ENCODE measurements around the gene POLR2E.

Gene POLR2E

DNA sequence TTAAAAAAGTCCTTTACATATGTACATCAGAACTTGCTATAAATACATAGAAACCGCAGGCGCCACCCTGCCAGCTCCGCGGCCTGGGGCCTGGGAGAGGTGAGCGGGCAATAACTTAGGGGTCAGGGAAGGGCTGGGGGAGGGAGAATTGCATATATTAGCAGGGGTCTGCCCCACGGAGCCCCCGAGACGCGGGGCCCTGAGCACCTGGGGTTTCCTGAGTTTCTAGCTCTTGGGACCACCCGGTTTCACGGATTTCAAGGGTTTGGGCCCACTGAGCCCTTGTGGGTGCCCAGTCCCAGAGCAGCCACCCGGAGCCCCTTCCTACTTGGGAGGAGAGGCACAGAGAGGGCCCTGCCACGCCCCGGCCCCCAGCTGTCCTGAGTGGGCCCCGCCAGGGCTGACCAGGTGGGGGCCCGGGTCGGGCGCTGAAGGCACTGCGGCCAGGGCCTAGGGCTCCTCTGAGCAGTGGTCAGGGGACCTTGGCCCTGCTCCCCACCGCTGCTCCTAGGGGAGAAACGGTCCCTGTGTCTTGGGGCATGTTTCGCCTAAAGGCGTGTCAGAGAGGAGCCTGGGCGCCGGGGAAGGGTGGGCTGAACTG is 12.6 kb upstream of the POLR2E start:
- DNase-seq, result no peak
- H4K91ac ChIP-seq (ENCODE audit: low read depth, low read length), result no peak overlapping the region
- no peak overlapping the region for H4K12ac ChIP-seq (ENCODE audit: low read depth, low read length)
- H3K79me2 ChIP-seq (ENCODE audit: control insufficient read depth, insufficient read depth, low read length, poor library complexity), result peaks cover 9% of the 10 kb centered on the region
- WGBS (ENCODE audit: extremely low coverage, insufficient coverage, insufficient read length), result no CpG with 5 or more reads among the region's 25 CpGs
- H3K79me1 ChIP-seq (ENCODE audit: low read length), result peaks cover 13% of the 10 kb centered on the region
- H3K27me3 ChIP-seq (ENCODE audit: insufficient read depth, low read length), result no peaks in the 10 kb centered on the region
- peaks cover 58 to 63% of the 10 kb centered on the region in 2 experiments for H3K36me3 ChIP-seq (ENCODE audit: control insufficient read depth in 1 of 2, insufficient read depth in 2 of 2, low read length in 2 of 2)
- H3K4ac ChIP-seq (ENCODE audit: low read depth, low read length), result no peak overlapping the region
- H3K4me3 ChIP-seq (ENCODE audit: low read depth, low read length), result no peak overlapping the region
- no peak overlapping the region for H3K23ac ChIP-seq (ENCODE audit: low read length)
- H3K27ac ChIP-seq (ENCODE audit: low read depth, low read length), result no peak overlapping the region
- no peaks in the 10 kb centered on the region for H3K9me3 ChIP-seq (ENCODE audit: insufficient read depth, low read depth, low read length)
- no peak overlapping the region for H2AFZ ChIP-seq (ENCODE audit: insufficient read depth, low read length, poor library complexity)
- H3K14ac ChIP-seq (ENCODE audit: low read length), result no peak overlapping the region
- no peak overlapping the region for H2BK5ac ChIP-seq (ENCODE audit: low read depth, low read length, poor library complexity)
- no peak overlapping the region for H3K4me2 ChIP-seq (ENCODE audit: low read length)
- no peak overlapping the region for H2BK12ac ChIP-seq (ENCODE audit: low read length)
- H2BK120ac ChIP-seq (ENCODE audit: insufficient read depth, low read length, poor library complexity), result no peak overlapping the region
- H3K9ac ChIP-seq (ENCODE audit: low read length), result no peak overlapping the region
- H3K4me1 ChIP-seq (ENCODE audit: control insufficient read depth in 1 of 2, insufficient read depth in 2 of 2, low read length in 2 of 2), result peaks cover 11 to 15% of the 10 kb centered on the region in 2 experiments
- H2AK5ac ChIP-seq (ENCODE audit: low read length), result no peak overlapping the region
- H3K18ac ChIP-seq (ENCODE audit: low read length), result no peak overlapping the region
- H4K8ac ChIP-seq (ENCODE audit: low read depth, low read length), result no peak overlapping the region

DNA sequence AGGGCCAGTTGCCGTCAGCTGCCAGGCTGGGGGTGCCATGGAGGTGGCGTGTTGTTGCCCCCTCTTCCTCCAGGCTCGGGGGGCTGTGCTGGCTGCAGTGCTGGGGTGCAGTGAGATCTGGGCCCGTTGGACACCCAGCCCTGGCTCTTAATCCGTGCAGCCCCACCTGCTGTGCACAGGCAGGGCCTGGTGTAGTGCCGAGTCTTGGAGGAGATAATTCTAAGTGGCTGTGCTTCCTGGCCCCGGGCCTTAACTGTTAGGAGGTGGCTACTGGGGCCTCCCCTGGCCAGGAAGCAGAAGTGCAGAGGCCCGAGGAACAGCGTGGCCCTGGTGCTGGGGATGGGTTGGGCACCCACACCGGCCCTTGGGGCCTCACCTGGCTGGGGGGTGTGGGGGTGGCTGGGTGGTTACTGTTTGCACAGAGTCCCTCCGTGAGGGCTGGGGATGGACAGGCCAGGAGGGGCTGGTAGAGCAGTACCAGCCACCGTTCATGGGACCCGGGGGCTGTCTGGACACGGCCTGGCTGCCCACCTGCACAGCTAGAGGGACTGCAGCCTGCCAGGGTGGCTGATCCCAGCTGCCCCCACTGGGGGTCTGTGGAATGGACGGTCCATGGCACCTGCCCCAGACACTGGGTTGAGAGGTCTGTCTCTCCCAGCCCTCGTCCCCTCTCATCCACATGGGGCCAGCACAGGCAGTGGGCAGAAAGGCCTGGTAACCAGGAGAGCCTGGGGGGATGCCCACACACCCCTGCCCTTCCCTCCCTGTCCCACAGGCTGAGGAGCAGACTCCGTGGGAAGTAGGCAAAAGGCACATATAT is 11.9 kb upstream of the POLR2E start:
- Histone ChIP-seq H3K18ac (ENCODE audit: low read length) (no peak overlapping the region), H3K9me3 (ENCODE audit: insufficient read depth, low read depth, low read length) (no peaks in the 10 kb centered on the region), H4K12ac (ENCODE audit: low read depth, low read length) (peak overlapping the region; percentile 27), H2AK5ac (ENCODE audit: low read length) (no peak overlapping the region), H3K79me2 (ENCODE audit: control insufficient read depth, insufficient read depth, low read length, poor library complexity) (peaks cover 9% of the 10 kb centered on the region), H4K8ac (ENCODE audit: low read depth, low read length) (no peak overlapping the region), H2AFZ (ENCODE audit: insufficient read depth, low read length, poor library complexity) (no peak overlapping the region), H3K4me2 (ENCODE audit: low read length) (no peak overlapping the region), H3K27ac (ENCODE audit: low read depth, low read length) (no peak overlapping the region), H4K91ac (ENCODE audit: low read depth, low read length) (no peak overlapping the region), H3K27me3 (ENCODE audit: insufficient read depth, low read length) (no peaks in the 10 kb centered on the region), H3K4me3 (ENCODE audit: low read depth, low read length) (no peak overlapping the region), H3K36me3 (ENCODE audit: control insufficient read depth in 1 of 2, insufficient read depth in 2 of 2, low read length in 2 of 2) (peaks cover 53 to 57% of the 10 kb centered on the region in 2 experiments), H3K4ac (ENCODE audit: low read depth, low read length) (no peak overlapping the region), H2BK12ac (ENCODE audit: low read length) (no peak overlapping the region), H3K9ac (ENCODE audit: low read length) (no peak overlapping the region), H3K4me1 (ENCODE audit: control insufficient read depth in 1 of 2, insufficient read depth in 2 of 2, low read length in 2 of 2) (peaks cover 16 to 17% of the 10 kb centered on the region in 2 experiments), H3K79me1 (ENCODE audit: low read length) (peaks cover 17% of the 10 kb centered on the region), H2BK5ac (ENCODE audit: low read depth, low read length, poor library complexity) (no peak overlapping the region), H3K14ac (ENCODE audit: low read length) (no peak overlapping the region), H2BK120ac (ENCODE audit: insufficient read depth, low read length, poor library complexity) (no peak overlapping the region), H3K23ac (ENCODE audit: low read length) (no peak overlapping the region)
- WGBS (ENCODE audit: extremely low coverage, insufficient coverage, insufficient read length), result no CpG with 5 or more reads among the region's 17 CpGs
- DNase-seq, result peak in 1 of 2 donors; percentile 38

DNA sequence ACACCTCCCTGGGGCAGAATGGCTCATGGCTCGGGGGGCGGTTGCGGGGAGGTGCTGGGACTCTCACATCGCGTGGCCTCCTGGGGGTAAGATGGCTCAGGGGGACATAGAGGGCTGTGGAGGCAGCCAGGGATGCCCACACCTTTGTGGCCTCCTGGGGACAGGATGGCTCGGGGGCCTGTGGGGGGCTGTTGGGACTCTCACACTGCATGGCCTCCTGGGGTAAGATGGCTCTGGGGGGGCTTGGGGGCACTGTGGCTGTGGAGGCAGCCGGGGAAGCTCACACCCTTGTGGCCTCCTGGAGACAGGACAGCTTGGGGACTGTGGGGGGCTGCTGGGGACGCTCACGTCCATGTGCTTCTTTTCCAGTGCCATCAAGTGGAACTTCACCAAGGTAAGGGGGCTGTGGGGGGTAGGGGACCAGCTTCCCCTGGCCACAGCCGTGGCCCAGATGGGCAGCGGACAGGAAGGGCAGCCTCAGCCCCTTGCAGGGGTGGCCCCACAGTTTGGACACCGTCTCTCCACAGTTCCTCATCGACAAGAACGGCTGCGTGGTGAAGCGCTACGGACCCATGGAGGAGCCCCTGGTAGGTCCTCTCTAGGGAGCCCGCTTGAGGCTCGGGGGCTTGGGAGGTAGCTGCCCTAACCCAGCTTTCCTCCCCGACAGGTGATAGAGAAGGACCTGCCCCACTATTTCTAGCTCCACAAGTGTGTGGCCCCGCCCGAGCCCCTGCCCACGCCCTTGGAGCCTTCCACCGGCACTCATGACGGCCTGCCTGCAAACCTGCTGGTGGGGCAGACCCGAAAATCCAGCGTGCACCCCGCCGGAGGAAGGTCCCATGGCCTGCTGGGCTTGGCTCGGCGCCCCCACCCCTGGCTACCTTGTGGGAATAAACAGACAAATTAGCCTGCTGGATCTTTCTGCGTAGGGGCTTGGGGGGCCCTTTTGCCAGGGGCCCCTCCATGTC is 11.0 kb upstream of the POLR2E start:
- H4K12ac ChIP-seq (ENCODE audit: low read depth, low read length), result no peak overlapping the region
- H4K91ac ChIP-seq (ENCODE audit: low read depth, low read length), result no peak overlapping the region
- H2AK5ac ChIP-seq (ENCODE audit: low read length), result no peak overlapping the region
- H4K8ac ChIP-seq (ENCODE audit: low read depth, low read length), result no peak overlapping the region
- WGBS (ENCODE audit: extremely low coverage, insufficient coverage, insufficient read length), result no CpG with 5 or more reads among the region's 32 CpGs
- no peaks in the 10 kb centered on the region for H3K9me3 ChIP-seq (ENCODE audit: insufficient read depth, low read depth, low read length)
- no peak overlapping the region for H2BK120ac ChIP-seq (ENCODE audit: insufficient read depth, low read length, poor library complexity)
- H2BK12ac ChIP-seq (ENCODE audit: low read length), result no peak overlapping the region
- H3K14ac ChIP-seq (ENCODE audit: low read length), result no peak overlapping the region
- no peak overlapping the region for H3K4me2 ChIP-seq (ENCODE audit: low read length)
- peaks cover 51 to 53% of the 10 kb centered on the region in 2 experiments for H3K36me3 ChIP-seq (ENCODE audit: control insufficient read depth in 1 of 2, insufficient read depth in 2 of 2, low read length in 2 of 2)
- no peak overlapping the region for H3K23ac ChIP-seq (ENCODE audit: low read length)
- H3K27me3 ChIP-seq (ENCODE audit: insufficient read depth, low read length), result no peaks in the 10 kb centered on the region
- H2AFZ ChIP-seq (ENCODE audit: insufficient read depth, low read length, poor library complexity), result no peak overlapping the region
- peak overlapping the region; percentile 3 for H3K4ac ChIP-seq (ENCODE audit: low read depth, low read length)
- no peak for DNase-seq
- peaks cover 9% of the 10 kb centered on the region for H3K79me2 ChIP-seq (ENCODE audit: control insufficient read depth, insufficient read depth, low read length, poor library complexity)
- peaks cover 25% of the 10 kb centered on the region for H3K79me1 ChIP-seq (ENCODE audit: low read length)
- H3K27ac ChIP-seq (ENCODE audit: low read depth, low read length), result no peak overlapping the region
- no peak overlapping the region for H2BK5ac ChIP-seq (ENCODE audit: low read depth, low read length, poor library complexity)
- H3K4me1 ChIP-seq (ENCODE audit: control insufficient read depth in 1 of 2, insufficient read depth in 2 of 2, low read length in 2 of 2), result peaks cover 24 to 25% of the 10 kb centered on the region in 2 experiments
- no peak overlapping the region for H3K18ac ChIP-seq (ENCODE audit: low read length)
- no peak overlapping the region for H3K9ac ChIP-seq (ENCODE audit: low read length)
- no peak overlapping the region for H3K4me3 ChIP-seq (ENCODE audit: low read depth, low read length)

Data from trophoblast cell (in vitro differentiated cells and primary cell).